Fibroblast of skin of right quadriceps (primary cell): ENCODE results near the gene PARD3.

Experiments
- DNase-seq: peaks from one replicate; pipeline ENCODE4 v3.0.0-alpha.2; 2013

Gene PARD3

GRCh38 chr10:34316154-34316553, 498.9 kb downstream of the PARD3 start:
- DNase-seq = no peak

- DNase-seq = no peak
These were observed 500.6 kb downstream of the PARD3 start for GRCh38 chr10:34314457-34314856.

GRCh38 chr10:34313888-34314287, 501.2 kb downstream of the PARD3 start:
- DNase-seq = no peak

GRCh38 chr10:34313353-34313752, 501.7 kb downstream of the PARD3 start:
- DNase-seq = no peak

- no peak for DNase-seq
These were observed 503.4 kb downstream of the PARD3 start for GRCh38 chr10:34311679-34312078.

GRCh38 chr10:34310234-34310633, 504.9 kb downstream of the PARD3 start:
- no peak for DNase-seq

GRCh38 chr10:34305189-34305588, 509.9 kb downstream of the PARD3 start:
- no peak for DNase-seq

- DNase-seq = no peak
These were observed 512.1 kb downstream of the PARD3 start for GRCh38 chr10:34303022-34303421.

GRCh38 chr10:34299105-34299611, 515.9 kb downstream of the PARD3 start:
- peak; percentile 26 for DNase-seq

GRCh38 chr10:34298346-34298818, 516.7 kb downstream of the PARD3 start:
- DNase-seq = no peak

- peak; percentile 59 for DNase-seq
These were observed 517.4 kb downstream of the PARD3 start for GRCh38 chr10:34297541-34298345.

GRCh38 chr10:34295142-34295548, 520.0 kb downstream of the PARD3 start:
- peak; percentile 99 for DNase-seq

GRCh38 chr10:34294137-34294536, 521.0 kb downstream of the PARD3 start:
- no peak for DNase-seq

GRCh38 chr10:34292675-34293074, 522.4 kb downstream of the PARD3 start:
- peak; percentile 57 for DNase-seq

- peak; percentile 21 for DNase-seq
These were observed 522.9 kb downstream of the PARD3 start for GRCh38 chr10:34292194-34292565.

GRCh38 chr10:34291466-34292193, 523.5 kb downstream of the PARD3 start:
- no peak for DNase-seq

- DNase-seq = peak; percentile 80
These were observed 524.5 kb downstream of the PARD3 start for GRCh38 chr10:34290412-34291081.

GRCh38 chr10:34288634-34289033, 526.5 kb downstream of the PARD3 start:
- DNase-seq = no peak

- peak; percentile 46 for DNase-seq
These were observed 528.9 kb downstream of the PARD3 start for GRCh38 chr10:34286136-34286739.

GRCh38 chr10:34281661-34282582, 533.2 kb downstream of the PARD3 start:
- peak; percentile 27 for DNase-seq

GRCh38 chr10:34280599-34281374, 534.3 kb downstream of the PARD3 start:
- DNase-seq = peak; percentile 96
